Measurements from ENCODE around the gene URI1. TPM values are rescaled to one million over a fixed set of nuclear protein-coding genes. Genes with fewer than 3 reads are reported as not detected.

Gene URI1
- total and polyA plus RNA-seq, 2 donors = 51.4 to 59.6 TPM

- H3K4me3 ChIP-seq (ENCODE audit: low read length in 2 of 2) = no peak overlapping the region
- no peaks in the 10 kb centered on the region for H3K27me3 ChIP-seq (ENCODE audit: control insufficient read depth in 2 of 2, insufficient read depth in 1 of 2, low read length in 1 of 2)
- DNase-seq (ENCODE audit: low read depth in 6 of 9, low spot score in 9 of 9) = no peak
- no peak overlapping the region for H3K27ac ChIP-seq (ENCODE audit: low read depth in 1 of 2, low read length in 1 of 2)
- 93% methylated on average over 3 of the region's 3 CpGs for WGBS
- H3K9me3 ChIP-seq (ENCODE audit: control insufficient read depth in 2 of 2, insufficient read depth in 1 of 2, low read length in 1 of 2) = peaks cover 0 to 4% of the 10 kb centered on the region in 2 donors
- no peaks in the 10 kb centered on the region for H3K4me1 ChIP-seq (ENCODE audit: control insufficient read depth in 2 of 2, insufficient read depth in 2 of 2, low read length in 2 of 2)
- no peaks in the 10 kb centered on the region for H3K36me3 ChIP-seq (ENCODE audit: control insufficient read depth in 2 of 2, insufficient read depth in 2 of 2, low read length in 1 of 2)
Observed at GRCh38 chr19:29934257-29934656, 7.8 kb upstream of the URI1 start.

GRCh38 chr19:29934781-29935180 lies 7.3 kb upstream of the URI1 start:
- WGBS = 95% methylated on average over 1 of the region's 1 CpG
- no peaks in the 10 kb centered on the region for H3K36me3 ChIP-seq (ENCODE audit: control insufficient read depth in 2 of 2, insufficient read depth in 2 of 2, low read length in 1 of 2)

GRCh38 chr19:29936409-29936808 lies 5.6 kb upstream of the URI1 start:
- H3K4me3 ChIP-seq (ENCODE audit: low read length in 2 of 2) = no peak overlapping the region
- no peaks in the 10 kb centered on the region for H3K36me3 ChIP-seq (ENCODE audit: control insufficient read depth in 2 of 2, insufficient read depth in 2 of 2, low read length in 1 of 2)
- no peaks in the 10 kb centered on the region for H3K27me3 ChIP-seq (ENCODE audit: control insufficient read depth in 2 of 2, insufficient read depth in 1 of 2, low read length in 1 of 2)
- peaks cover 0 to 4% of the 10 kb centered on the region in 2 donors for H3K9me3 ChIP-seq (ENCODE audit: control insufficient read depth in 2 of 2, insufficient read depth in 1 of 2, low read length in 1 of 2)
- no peak for DNase-seq (ENCODE audit: low read depth in 6 of 9, low spot score in 9 of 9)
- 98% methylated on average over 3 of the region's 3 CpGs for WGBS
- peaks cover 0 to 7% of the 10 kb centered on the region in 2 donors for H3K4me1 ChIP-seq (ENCODE audit: control insufficient read depth in 2 of 2, insufficient read depth in 2 of 2, low read length in 2 of 2)
- no peak overlapping the region for H3K27ac ChIP-seq (ENCODE audit: low read depth in 1 of 2, low read length in 1 of 2)

More at GRCh38 chr19:29934781-29935180, 7.3 kb upstream of the URI1 start:
- no peaks in the 10 kb centered on the region for H3K4me1 ChIP-seq (ENCODE audit: control insufficient read depth in 2 of 2, insufficient read depth in 2 of 2, low read length in 2 of 2)
- H3K9me3 ChIP-seq (ENCODE audit: control insufficient read depth in 2 of 2, insufficient read depth in 1 of 2, low read length in 1 of 2) = peaks cover 0 to 4% of the 10 kb centered on the region in 2 donors
- H3K4me3 ChIP-seq (ENCODE audit: low read length in 2 of 2) = no peak overlapping the region
- no peak overlapping the region for H3K27ac ChIP-seq (ENCODE audit: low read depth in 1 of 2, low read length in 1 of 2)
- no peak for DNase-seq (ENCODE audit: low read depth in 6 of 9, low spot score in 9 of 9)
- no peaks in the 10 kb centered on the region for H3K27me3 ChIP-seq (ENCODE audit: control insufficient read depth in 2 of 2, insufficient read depth in 1 of 2, low read length in 1 of 2)

- 92% methylated on average over 1 of the region's 1 CpG for WGBS
- Histone ChIP-seq H3K4me1 (ENCODE audit: control insufficient read depth in 2 of 2, insufficient read depth in 2 of 2, low read length in 2 of 2) (peaks cover 7 to 10% of the 10 kb centered on the region in 2 donors), H3K4me3 (ENCODE audit: low read length in 2 of 2) (no peak overlapping the region), H3K27me3 (ENCODE audit: control insufficient read depth in 2 of 2, insufficient read depth in 1 of 2, low read length in 1 of 2) (no peaks in the 10 kb centered on the region), H3K27ac (ENCODE audit: low read depth in 1 of 2, low read length in 1 of 2) (no peak overlapping the region), H3K9me3 (ENCODE audit: control insufficient read depth in 2 of 2, insufficient read depth in 1 of 2, low read length in 1 of 2) (peaks cover 0 to under 1% of the 10 kb centered on the region in 2 donors), H3K36me3 (ENCODE audit: control insufficient read depth in 2 of 2, insufficient read depth in 2 of 2, low read length in 1 of 2) (no peaks in the 10 kb centered on the region)
- no peak for DNase-seq (ENCODE audit: low read depth in 6 of 9, low spot score in 9 of 9)
Observed at GRCh38 chr19:29939628-29940027, 2.4 kb upstream of the URI1 start.

- WGBS = 87% methylated on average over 9 of the region's 9 CpGs
- DNase-seq (ENCODE audit: low read depth in 6 of 9, low spot score in 9 of 9) = no peak
- no peaks in the 10 kb centered on the region for H3K27me3 ChIP-seq (ENCODE audit: control insufficient read depth in 2 of 2, insufficient read depth in 1 of 2, low read length in 1 of 2)
- no peaks in the 10 kb centered on the region for H3K36me3 ChIP-seq (ENCODE audit: control insufficient read depth in 2 of 2, insufficient read depth in 2 of 2, low read length in 1 of 2)
- no peak overlapping the region for H3K27ac ChIP-seq (ENCODE audit: low read depth in 1 of 2, low read length in 1 of 2)
- H3K4me1 ChIP-seq (ENCODE audit: control insufficient read depth in 2 of 2, insufficient read depth in 2 of 2, low read length in 2 of 2) = peaks cover 7 to 10% of the 10 kb centered on the region in 2 donors
- H3K9me3 ChIP-seq (ENCODE audit: control insufficient read depth in 2 of 2, insufficient read depth in 1 of 2, low read length in 1 of 2) = no peaks in the 10 kb centered on the region
- no peak overlapping the region for H3K4me3 ChIP-seq (ENCODE audit: low read length in 2 of 2)
Observed at GRCh38 chr19:29940971-29941585, 961 bp upstream of the URI1 start.

GRCh38 chr19:29942404-29943261 lies 594 bp downstream of the URI1 start:
- H3K4me1 ChIP-seq (ENCODE audit: control insufficient read depth in 2 of 2, insufficient read depth in 2 of 2, low read length in 2 of 2) = peaks cover 7 to 10% of the 10 kb centered on the region in 2 donors
- peak overlapping the region; percentile 70 to 94 for H3K4me3 ChIP-seq (ENCODE audit: low read length in 2 of 2)
- H3K9me3 ChIP-seq (ENCODE audit: control insufficient read depth in 2 of 2, insufficient read depth in 1 of 2, low read length in 1 of 2) = no peaks in the 10 kb centered on the region
- H3K27ac ChIP-seq (ENCODE audit: low read depth in 1 of 2, low read length in 1 of 2) = peak overlapping the region; percentile 77 to 97
- WGBS = 2% methylated on average over 79 of the region's 79 CpGs
- DNase-seq (ENCODE audit: low read depth in 6 of 9, low spot score in 9 of 9) = peak in 8 of 9 donors; percentile 33 to 87 (median 62)
- no peaks in the 10 kb centered on the region for H3K36me3 ChIP-seq (ENCODE audit: control insufficient read depth in 2 of 2, insufficient read depth in 2 of 2, low read length in 1 of 2)
- H3K27me3 ChIP-seq (ENCODE audit: control insufficient read depth in 2 of 2, insufficient read depth in 1 of 2, low read length in 1 of 2) = no peaks in the 10 kb centered on the region

GRCh38 chr19:29943615-29944014 lies 1.6 kb downstream of the URI1 start:
- Histone ChIP-seq H3K9me3 (ENCODE audit: control insufficient read depth in 2 of 2, insufficient read depth in 1 of 2, low read length in 1 of 2) (no peaks in the 10 kb centered on the region), H3K27me3 (ENCODE audit: control insufficient read depth in 2 of 2, insufficient read depth in 1 of 2, low read length in 1 of 2) (no peaks in the 10 kb centered on the region), H3K36me3 (ENCODE audit: control insufficient read depth in 2 of 2, insufficient read depth in 2 of 2, low read length in 1 of 2) (no peaks in the 10 kb centered on the region), H3K4me3 (ENCODE audit: low read length in 2 of 2) (no peak overlapping the region), H3K4me1 (ENCODE audit: control insufficient read depth in 2 of 2, insufficient read depth in 2 of 2, low read length in 2 of 2) (peaks cover 7 to 10% of the 10 kb centered on the region in 2 donors), H3K27ac (ENCODE audit: low read depth in 1 of 2, low read length in 1 of 2) (no peak overlapping the region)
- no peak for DNase-seq (ENCODE audit: low read depth in 6 of 9, low spot score in 9 of 9)
- WGBS = 91% methylated on average over 8 of the region's 8 CpGs

- peaks cover 7 to 10% of the 10 kb centered on the region in 2 donors for H3K4me1 ChIP-seq (ENCODE audit: control insufficient read depth in 2 of 2, insufficient read depth in 2 of 2, low read length in 2 of 2)
- 90% methylated on average over 8 of the region's 8 CpGs for WGBS
- H3K4me3 ChIP-seq (ENCODE audit: low read length in 2 of 2) = no peak overlapping the region
Observed at GRCh38 chr19:29944390-29945012, 2.5 kb downstream of the URI1 start.

GRCh38 chr19:29945017-29945416 lies 3.0 kb downstream of the URI1 start:
- Histone ChIP-seq H3K36me3 (ENCODE audit: control insufficient read depth in 2 of 2, insufficient read depth in 2 of 2, low read length in 1 of 2) (no peaks in the 10 kb centered on the region), H3K27me3 (ENCODE audit: control insufficient read depth in 2 of 2, insufficient read depth in 1 of 2, low read length in 1 of 2) (no peaks in the 10 kb centered on the region), H3K4me3 (ENCODE audit: low read length in 2 of 2) (no peak overlapping the region), H3K4me1 (ENCODE audit: control insufficient read depth in 2 of 2, insufficient read depth in 2 of 2, low read length in 2 of 2) (peaks cover 7 to 10% of the 10 kb centered on the region in 2 donors), H3K9me3 (ENCODE audit: control insufficient read depth in 2 of 2, insufficient read depth in 1 of 2, low read length in 1 of 2) (no peaks in the 10 kb centered on the region), H3K27ac (ENCODE audit: low read depth in 1 of 2, low read length in 1 of 2) (peak overlapping the region in 1 of 2 donors; percentile 11)
- no peak for DNase-seq (ENCODE audit: low read depth in 6 of 9, low spot score in 9 of 9)
- 93% methylated on average over 1 of the region's 1 CpG for WGBS

More at GRCh38 chr19:29944390-29945012, 2.5 kb downstream of the URI1 start:
- Histone ChIP-seq H3K9me3 (ENCODE audit: control insufficient read depth in 2 of 2, insufficient read depth in 1 of 2, low read length in 1 of 2) (no peaks in the 10 kb centered on the region), H3K27ac (ENCODE audit: low read depth in 1 of 2, low read length in 1 of 2) (no peak overlapping the region), H3K27me3 (ENCODE audit: control insufficient read depth in 2 of 2, insufficient read depth in 1 of 2, low read length in 1 of 2) (no peaks in the 10 kb centered on the region), H3K36me3 (ENCODE audit: control insufficient read depth in 2 of 2, insufficient read depth in 2 of 2, low read length in 1 of 2) (no peaks in the 10 kb centered on the region)
- DNase-seq (ENCODE audit: low read depth in 6 of 9, low spot score in 9 of 9) = no peak

Measured in thymus (tissue), 11 donors.